Measurements from ENCODE around the gene UBTD1.

- TF ChIP-seq CTCF (IDR thresholded peaks at IDR 0.05 in 8 of 11, conservative IDR thresholded peaks at IDR 0.05 in 3 of 11) (no peak), POLR2A (IDR thresholded peaks at IDR 0.05) (no peak)
These were observed 42.6 kb upstream of the UBTD1 start for GRCh38 chr10:97456034-97456685.

All from spleen (tissue), 7 donors.